HCT116 (cell line): ENCODE results near the gene RIPOR1. TPM values are rescaled to one million over a fixed set of nuclear protein-coding genes. Genes with fewer than 3 reads are reported as not detected.

Experiments
- ATAC-seq: fragments of 200-7000 bp; cut with Tn5 transposase; 2 replicates; pipeline ENCODE4 v1.9.1; 2020; ENCODE audit warnings: mild to moderate bottlenecking, moderate library complexity
- BruUV-seq: library from RNA; stranded (reverse); fragments of 400-500 nt; replicated peaks from 2 replicates; lab custom pipeline; 2021; lab: Mats Ljungman, UMichigan
- CTCF ChIA-PET: fragments of 300-600 bp; sonication (Branson Sonifier 250); formaldehyde crosslinking; loops from one replicate; lab custom pipeline; 2021; ENCODE audit warnings: antibody characterized with exemption; lab: Charles Lee
- POLR2A ChIA-PET: fragments of 300-600, 350-600 bp; sonication (Branson Sonifier 250); formaldehyde crosslinking; loops from one replicate; lab custom pipeline; 2021; ENCODE audit warnings: antibody characterized with exemption; lab: Charles Lee
- RAD21 ChIA-PET, 2 experiments: fragments of 300-600 bp; sonication (Branson Sonifier 250); formaldehyde crosslinking; loops; one replicate each; lab custom pipeline; 2023; ENCODE audit warnings: low total read pairs in 2 of 2; ENCODE audit not compliant: uncharacterized antibody in 2 of 2, unreplicated experiment in 2 of 2, low non-redundant PET in 1 of 2; lab: Charles Lee
- DNase-seq: peaks from one replicate; pipeline ENCODE4 v3.0.0-alpha.2; 2010; ENCODE audit warnings: low read depth, low spot score
- H2AFZ ChIP-seq: fragments of 200-600 bp; shearing (Covaris generic), sonication (generic); 2 replicates; pipeline ENCODE4 v1.6.1; 2017; ENCODE audit warnings: low read depth, mixed run types, mixed read lengths, antibody characterized with exemption, low read length; ENCODE audit not compliant: poor library complexity, severe bottlenecking
- H3K27ac ChIP-seq: 2 replicates; pipeline ENCODE4 v1.5.1; 2012; ENCODE audit warnings: low read depth, low read length
- H3K27me3 ChIP-seq: fragments of 200-600 bp; sonication (generic); 2 replicates; pipeline ENCODE4 v1.6.1; 2016; ENCODE audit warnings: mixed run types, low read length, mixed read lengths; ENCODE audit not compliant: insufficient read depth
- H3K36me3 ChIP-seq, 2 experiments: fragments of 200-500 bp in 1 of 2; fragments of 200-600 bp in 1 of 2; sonication (Bioruptor generic) in 1 of 2; sonication (generic) in 1 of 2; 2 replicates each; pipeline versions ENCODE4 v1.5.1 to v1.6.1; 2014 to 2016; ENCODE audit warnings: low read length in 2 of 2, inconsistent platforms in 1 of 2, mixed read lengths in 1 of 2, mixed run types in 1 of 2; ENCODE audit not compliant: insufficient read depth in 2 of 2, control insufficient read depth in 1 of 2
- H3K4me1 ChIP-seq, 2 experiments: fragments of 200-600 bp in 1 of 2; sonication (generic) in 1 of 2; 2 replicates each; pipeline versions ENCODE4 v1.5.1 to v1.6.1; 2012 to 2017; ENCODE audit warnings: low read length in 2 of 2, inconsistent platforms in 1 of 2, mild to moderate bottlenecking in 1 of 2, mixed read lengths in 1 of 2, mixed run types in 1 of 2, moderate library complexity in 1 of 2; ENCODE audit not compliant: insufficient read depth in 2 of 2, control insufficient read depth in 1 of 2
- H3K4me2 ChIP-seq: fragments of 200-600 bp; sonication (generic); 2 replicates; pipeline ENCODE4 v1.6.1; 2017; ENCODE audit warnings: mixed run types, low read length, mixed read lengths
- H3K4me3 ChIP-seq, 2 experiments: fragments of 200-600 bp in 1 of 2; sonication (generic) in 1 of 2; replicated peaks in 1 of 2; 2 replicates each; pipeline ENCODE4 v1.5.1; 2011 to 2016; ENCODE audit warnings: low read length in 2 of 2, control low read depth in 1 of 2, low read depth in 1 of 2, mild to moderate bottlenecking in 1 of 2, mixed read lengths in 1 of 2, mixed run types in 1 of 2
- H3K79me2 ChIP-seq: fragments of 200-600 bp; sonication (generic); 2 replicates; pipeline ENCODE4 v1.6.1; 2017; ENCODE audit warnings: mild to moderate bottlenecking, mixed run types, low read length, moderate library complexity, mixed read lengths; ENCODE audit not compliant: insufficient read depth
- H3K9ac ChIP-seq: fragments of 200-600 bp; sonication (generic); 2 replicates; pipeline ENCODE4 v1.6.1; 2016; ENCODE audit warnings: low read length, mixed read lengths
- H3K9me2 ChIP-seq: fragments of 200-600 bp; sonication (generic), shearing (Covaris generic); 2 replicates; pipeline ENCODE4 v1.6.1; 2017; ENCODE audit warnings: mixed run types, mild to moderate bottlenecking, moderate library complexity; ENCODE audit not compliant: insufficient read depth
- H3K9me3 ChIP-seq, 2 experiments: fragments of 200-500 bp in 1 of 2; fragments of 200-600 bp in 1 of 2; sonication (Bioruptor generic) in 1 of 2; sonication (generic) in 1 of 2; 2 replicates each; pipeline ENCODE4 v1.6.1; 2014 to 2017; ENCODE audit warnings: low read length in 2 of 2, mixed read lengths in 2 of 2, inconsistent platforms in 1 of 2, low read depth in 1 of 2, mild to moderate bottlenecking in 1 of 2, mixed run types in 1 of 2, moderate library complexity in 1 of 2; ENCODE audit not compliant: control insufficient read depth in 1 of 2, insufficient read depth in 1 of 2
- H4K20me1 ChIP-seq: fragments of 200-600 bp; sonication (generic), shearing (Covaris generic); 2 replicates; pipeline ENCODE4 v1.6.1; 2017; ENCODE audit warnings: mixed run types, mild to moderate bottlenecking, moderate library complexity; ENCODE audit not compliant: insufficient read depth
- ATF3 ChIP-seq: IDR thresholded peaks from 2 replicates; pipeline ENCODE4 v1.6.1; 2012
- CEBPB ChIP-seq: IDR thresholded peaks from 2 replicates; pipeline ENCODE4 v1.6.1; 2012; ENCODE audit warnings: low read depth
- EGR1 ChIP-seq: IDR thresholded peaks from 2 replicates; pipeline ENCODE4 v1.6.1; 2012; ENCODE audit warnings: low read depth
- ELF1 ChIP-seq: IDR thresholded peaks from 2 replicates; pipeline ENCODE4 v1.6.1; 2012; ENCODE audit warnings: low read depth, borderline replicate concordance
- EZH2 ChIP-seq: fragments of 200-600 bp; sonication (generic); IDR thresholded peaks from 2 replicates; pipeline ENCODE4 v1.6.1; 2017; ENCODE audit warnings: antibody characterized with exemption, mixed run types
- EZH2phosphoT487 ChIP-seq: fragments of 200-600 bp; IDR thresholded peaks from 2 replicates; pipeline ENCODE4 v1.6.1; 2018; ENCODE audit warnings: antibody characterized with exemption, borderline replicate concordance
- FOSL1 ChIP-seq: IDR thresholded peaks from 2 replicates; pipeline ENCODE4 v1.6.1; 2012; ENCODE audit warnings: low read depth
- MAX ChIP-seq: IDR thresholded peaks from 2 replicates; pipeline ENCODE4 v1.6.1; 2012
- POLR2A ChIP-seq: IDR thresholded peaks from 2 replicates; pipeline ENCODE4 v1.7.0; 2011; ENCODE audit warnings: borderline replicate concordance; ENCODE audit not compliant: insufficient read depth, insufficient read length; ENCODE audit errors: extremely low read depth
- POLR2AphosphoS5 ChIP-seq: IDR thresholded peaks from 2 replicates; pipeline ENCODE4 v1.6.1; 2011; ENCODE audit warnings: mild to moderate bottlenecking, low read depth, low read length, moderate library complexity
- SP1 ChIP-seq: IDR thresholded peaks from 2 replicates; pipeline ENCODE4 v1.6.1; 2012; ENCODE audit warnings: low read depth
- TCF7L2 ChIP-seq: IDR thresholded peaks from 2 replicates; pipeline ENCODE4 v1.7.0; 2011; ENCODE audit warnings: borderline replicate concordance, inconsistent platforms; ENCODE audit not compliant: insufficient read depth, insufficient read length; ENCODE audit errors: extremely low read depth
- YY1 ChIP-seq: IDR thresholded peaks from 2 replicates; pipeline ENCODE4 v1.6.1; 2011; ENCODE audit warnings: low read length, low read depth, moderate library complexity, mild to moderate bottlenecking; ENCODE audit not compliant: insufficient replicate concordance; ENCODE audit errors: extremely low read depth
- ZBTB33 ChIP-seq: IDR thresholded peaks from 2 replicates; pipeline ENCODE4 v1.6.1; 2011; ENCODE audit warnings: mild to moderate bottlenecking, low read length, moderate library complexity; ENCODE audit not compliant: insufficient replicate concordance; ENCODE audit errors: extremely low read depth
- ZFX ChIP-seq: fragments of 450-650 bp; IDR thresholded peaks from 2 replicates; pipeline ENCODE4 v1.6.1; 2017
- ZNF274 ChIP-seq: fragments of 200-500 bp; sonication (Bioruptor generic); IDR thresholded peaks from 2 replicates; pipeline ENCODE4 v1.6.1; 2014; ENCODE audit warnings: mild to moderate bottlenecking, low read depth, low read length, inconsistent platforms
- intact Hi-C: fragments of 100-400 bp; cut with micrococcal nuclease; formaldehyde crosslinking; loops from 2 replicates; pipeline ENCODE4 v1.10.0; 2022
- total RNA-seq: library from RNA; stranded (reverse); gene quantifications from one replicate; pipeline ENCODE4 v1.2.1, GENCODE V29; 2021; ENCODE audit not compliant: unreplicated experiment

RIPOR1 gene
- total RNA-seq, 1 experiment from 2014 or later, result 60.0 TPM

- ATAC-seq, result no peak
Observed at GRCh38 chr16:67531247-67531646, 2.6 kb downstream of the RIPOR1 start.

GRCh38 chr16:67533024-67533560, 4.5 kb downstream of the RIPOR1 start:
- intact Hi-C loops, result no loop called here
- no peaks in the 10 kb centered on the region for H4K20me1 ChIP-seq
- POLR2A ChIA-PET, result interaction anchor here (0.7 kb wide), 1 partner anchor 30 kb away, joined by 5 read pairs; no protein-coding TSS in a partner anchor
- no peak overlapping the region for H3K4me3 ChIP-seq
- RAD21 ChIA-PET, result interaction anchor here in 1 of 2 experiments (0.7 kb wide), 1 partner anchor 127 kb away, joined by 3 read pairs; the partner anchor contains the start of gene ACD
- H3K27ac ChIP-seq, result no peak overlapping the region
- peaks cover 9 to 28% of the 10 kb centered on the region in 2 experiments for H3K4me1 ChIP-seq
- H3K36me3 ChIP-seq, result no peaks in the 10 kb centered on the region
- no peak overlapping the region for H2AFZ ChIP-seq
- no peak for DNase-seq
- no peak overlapping the region for H3K9ac ChIP-seq
- H3K9me3 ChIP-seq, result no peaks in the 10 kb centered on the region
- H3K27me3 ChIP-seq, result no peaks in the 10 kb centered on the region
- CTCF ChIA-PET, result interaction anchor here (0.7 to 5.4 kb wide), 4 partner anchors 12 to 66 kb away, joined by 3 to 37 read pairs (median 5); no protein-coding TSS in a partner anchor
- H3K4me2 ChIP-seq, result no peak overlapping the region
- no TSS peak for BruUV-seq
- H3K79me2 ChIP-seq, result peaks cover 45% of the 10 kb centered on the region
- H3K9me2 ChIP-seq, result no peaks in the 10 kb centered on the region
- ATAC-seq, result no peak
- TF ChIP-seq POLR2AphosphoS5 (no peak), ELF1 (no peak), ZBTB33 (no peak), YY1 (no peak), MAX (no peak), ATF3 (no peak), ZFX (no peak), EZH2phosphoT487 (no peak), ZNF274 (no peak), FOSL1 (no peak), TCF7L2 (no peak), POLR2A (no peak), EZH2 (no peak), CEBPB (no peak)

More at GRCh38 chr16:67531247-67531646, 2.6 kb downstream of the RIPOR1 start:
- Histone ChIP-seq H3K9me2 (no peaks in the 10 kb centered on the region), H3K36me3 (no peaks in the 10 kb centered on the region), H3K4me1 (peaks cover 17 to 46% of the 10 kb centered on the region in 2 experiments), H4K20me1 (no peaks in the 10 kb centered on the region), H3K27ac (no peak overlapping the region), H3K9ac (no peak overlapping the region; the same call in 1 of the 2 replicates), H3K27me3 (no peaks in the 10 kb centered on the region), H2AFZ (no peak overlapping the region), H3K4me3 (no peak overlapping the region), H3K4me2 (no peak overlapping the region), H3K79me2 (peaks cover 41% of the 10 kb centered on the region), H3K9me3 (no peaks in the 10 kb centered on the region)
- POLR2A ChIA-PET, result no interaction called here
- DNase-seq, result no peak
- RAD21 ChIA-PET, result no interaction called here
- intact Hi-C loops, result no loop called here
- no TSS peak for BruUV-seq
- CTCF ChIA-PET, result interaction anchor here (5.4 kb wide), 1 partner anchor 10 kb away, joined by 37 read pairs; no protein-coding TSS in a partner anchor
- TF ChIP-seq POLR2A (no peak), YY1 (no peak), ZNF274 (no peak), EGR1 (no peak), SP1 (no peak), TCF7L2 (no peak), ELF1 (no peak)
